ENCODE measurements around the gene DNAI4.

The DNAI4 gene

GRCh38 chr1:66850989-66851388 is 73.7 kb downstream of the DNAI4 start:
- no peak for TF ChIP-seq CTCF (IDR thresholded peaks at IDR 0.05; ENCODE audit: borderline replicate concordance, control extremely low read depth, extremely low read depth, insufficient read depth, missing control alignments)
- no peak for DNase-seq (ENCODE audit: low spot score)
- in situ Hi-C loops (cut with MboI; ENCODE audit: low sequenced_read_pairs, unreplicated experiment), result no loop called here

- DNase-seq (ENCODE audit: low spot score), result no peak
- in situ Hi-C loops (cut with MboI; ENCODE audit: low sequenced_read_pairs, unreplicated experiment), result no loop called here
- TF ChIP-seq CTCF (IDR thresholded peaks at IDR 0.05; ENCODE audit: borderline replicate concordance, control extremely low read depth, extremely low read depth, insufficient read depth, missing control alignments), result no peak
These were observed 76.5 kb downstream of the DNAI4 start for GRCh38 chr1:66848193-66848592.

GRCh38 chr1:66840929-66841328 is 83.7 kb downstream of the DNAI4 start:
- no peak for DNase-seq (ENCODE audit: low spot score)
- TF ChIP-seq CTCF (IDR thresholded peaks at IDR 0.05; ENCODE audit: borderline replicate concordance, control extremely low read depth, extremely low read depth, insufficient read depth, missing control alignments), result no peak
- in situ Hi-C loops (cut with MboI; ENCODE audit: low sequenced_read_pairs, unreplicated experiment), result no loop called here

- no peak for TF ChIP-seq CTCF (IDR thresholded peaks at IDR 0.05; ENCODE audit: borderline replicate concordance, control extremely low read depth, extremely low read depth, insufficient read depth, missing control alignments)
- in situ Hi-C loops (cut with MboI; ENCODE audit: low sequenced_read_pairs, unreplicated experiment), result no loop called here
- DNase-seq (ENCODE audit: low spot score), result no peak
These were observed 89.7 kb downstream of the DNAI4 start for GRCh38 chr1:66834926-66835325.

GRCh38 chr1:66833112-66833511 is 91.5 kb downstream of the DNAI4 start:
- TF ChIP-seq CTCF (IDR thresholded peaks at IDR 0.05; ENCODE audit: borderline replicate concordance, control extremely low read depth, extremely low read depth, insufficient read depth, missing control alignments), result no peak
- no peak for DNase-seq (ENCODE audit: low spot score)
- in situ Hi-C loops (cut with MboI; ENCODE audit: low sequenced_read_pairs, unreplicated experiment), result no loop called here

- DNase-seq (ENCODE audit: low spot score), result no peak
- in situ Hi-C loops (cut with MboI; ENCODE audit: low sequenced_read_pairs, unreplicated experiment), result no loop called here
- TF ChIP-seq CTCF (IDR thresholded peaks at IDR 0.05; ENCODE audit: borderline replicate concordance, control extremely low read depth, extremely low read depth, insufficient read depth, missing control alignments), result no peak
These were observed 93.0 kb downstream of the DNAI4 start for GRCh38 chr1:66831529-66832239.
